HepG2 (cell line): ENCODE data around the gene DAPK1. TPM values are rescaled to one million over a fixed set of nuclear protein-coding genes. Genes with fewer than 3 reads are reported as not detected.

ENCODE experiments used
- CENPBD1 ChIP-seq: sonication (generic); formaldehyde crosslinking; IDR thresholded peaks from 2 replicates; pipeline ENCODE4 v1.8.0; 2022; ENCODE audit warnings: missing genetic modification reagents, low read depth, mild to moderate bottlenecking, borderline replicate concordance
- CHD2 ChIP-seq: IDR thresholded peaks from 2 replicates; pipeline ENCODE4 v1.6.1; 2011; ENCODE audit warnings: low read depth, low read length, improper control_type of control experiment
- EHMT2 ChIP-seq: fragments of 200-600 bp; sonication (generic); IDR thresholded peaks from 2 replicates; pipeline ENCODE4 v1.7.0; 2017; ENCODE audit warnings: antibody characterized with exemption, low read depth, low read length, borderline replicate concordance
- KDM3A ChIP-seq: IDR thresholded peaks from 2 replicates; pipeline ENCODE4 v1.6.1; 2018; ENCODE audit warnings: low read depth, missing compliant biosample characterization
- MED13 ChIP-seq: sonication (generic); formaldehyde crosslinking; IDR thresholded peaks from 2 replicates; pipeline ENCODE4 v1.5.0; 2020; ENCODE audit warnings: missing genetic modification reagents
- SMAD3 ChIP-seq: sonication (generic); formaldehyde crosslinking; IDR thresholded peaks from 2 replicates; pipeline ENCODE4 v1.4.0; 2020; ENCODE audit warnings: missing genetic modification reagents
- TMF1 ChIP-seq: sonication (generic); formaldehyde crosslinking; IDR thresholded peaks from 2 replicates; pipeline ENCODE4 v1.8.1; 2022; ENCODE audit warnings: low read depth, missing genetic modification reagents
- ZBTB43 ChIP-seq: sonication (generic); formaldehyde crosslinking; conservative IDR thresholded peaks from 2 replicates; pipeline ENCODE4 v1.4.0; 2020; ENCODE audit warnings: missing genetic modification reagents
- ZBTB46 ChIP-seq: sonication (generic); formaldehyde crosslinking; IDR thresholded peaks from 2 replicates; pipeline ENCODE4 v1.4.0; 2020; ENCODE audit warnings: mild to moderate bottlenecking, missing genetic modification reagents, borderline replicate concordance
- ZNF280D ChIP-seq: sonication (generic); formaldehyde crosslinking; IDR thresholded peaks from 2 replicates; pipeline ENCODE4 v1.5.1; 2020; ENCODE audit warnings: mild to moderate bottlenecking, missing genetic modification reagents
- ZNF547 ChIP-seq: sonication (generic); formaldehyde crosslinking; IDR thresholded peaks from 2 replicates; pipeline ENCODE4 v1.5.1; 2020; ENCODE audit warnings: mild to moderate bottlenecking, missing genetic modification reagents
- ZNF709 ChIP-seq: sonication (generic); formaldehyde crosslinking; IDR thresholded peaks from 2 replicates; pipeline ENCODE4 v1.5.0; 2020; ENCODE audit warnings: mild to moderate bottlenecking, missing genetic modification reagents
- ZNF710 ChIP-seq: sonication (generic); formaldehyde crosslinking; IDR thresholded peaks from 2 replicates; pipeline ENCODE4 v1.5.0; 2020; ENCODE audit warnings: mild to moderate bottlenecking, missing genetic modification reagents, borderline replicate concordance
- ZNF720 ChIP-seq: sonication (generic); formaldehyde crosslinking; IDR thresholded peaks from 2 replicates; pipeline ENCODE4 v1.4.0; 2020; ENCODE audit warnings: missing genetic modification reagents
- ZNF784 ChIP-seq: sonication (generic); formaldehyde crosslinking; IDR thresholded peaks from 2 replicates; pipeline ENCODE4 v1.5.1; 2020; ENCODE audit warnings: missing genetic modification reagents, mild to moderate bottlenecking, borderline replicate concordance
- polyA plus RNA-seq, 8 experiments: library from polyadenylated mRNA; depleted of rRNA in 3 of 8; stranded (reverse) in 7 of 8; unstranded in 1 of 8; fragments of >200 nt; fragmentation: Illumina TruSeq in 4 of 8; extraction: Trizol in 4 of 8; gene quantifications; 2 replicates each; pipeline versions ENCODE4 v1.2.1 to v1.2.3, GENCODE V29; 2011 to 2016; ENCODE audit warnings: low read depth in 4 of 8, missing spikeins in 1 of 8, mixed read lengths in 1 of 8; ENCODE audit not compliant: insufficient read depth in 1 of 8
- total RNA-seq, 5 experiments: library from RNA; depleted of rRNA; stranded (reverse); fragments of >200 nt; fragmentation: Illumina TruSeq; extraction: Trizol; gene quantifications; 2 replicates each; pipeline ENCODE4 v1.2.3, GENCODE V29; 2016; ENCODE audit warnings: low read depth in 1 of 5
- TF ChIP-seq, protein P1 (sequence below): sonication (generic); formaldehyde crosslinking; IDR thresholded peaks from 2 replicates; pipeline ENCODE4 v1.4.0; 2020; ENCODE audit warnings: missing genetic modification reagents

Gene DAPK1
- total and polyA plus RNA-seq, 2 of the 13 experiments (the other 11 are each of a cell fraction or from before 2014, with no cell fraction given) = 35.7 to 35.9 TPM

DNA sequence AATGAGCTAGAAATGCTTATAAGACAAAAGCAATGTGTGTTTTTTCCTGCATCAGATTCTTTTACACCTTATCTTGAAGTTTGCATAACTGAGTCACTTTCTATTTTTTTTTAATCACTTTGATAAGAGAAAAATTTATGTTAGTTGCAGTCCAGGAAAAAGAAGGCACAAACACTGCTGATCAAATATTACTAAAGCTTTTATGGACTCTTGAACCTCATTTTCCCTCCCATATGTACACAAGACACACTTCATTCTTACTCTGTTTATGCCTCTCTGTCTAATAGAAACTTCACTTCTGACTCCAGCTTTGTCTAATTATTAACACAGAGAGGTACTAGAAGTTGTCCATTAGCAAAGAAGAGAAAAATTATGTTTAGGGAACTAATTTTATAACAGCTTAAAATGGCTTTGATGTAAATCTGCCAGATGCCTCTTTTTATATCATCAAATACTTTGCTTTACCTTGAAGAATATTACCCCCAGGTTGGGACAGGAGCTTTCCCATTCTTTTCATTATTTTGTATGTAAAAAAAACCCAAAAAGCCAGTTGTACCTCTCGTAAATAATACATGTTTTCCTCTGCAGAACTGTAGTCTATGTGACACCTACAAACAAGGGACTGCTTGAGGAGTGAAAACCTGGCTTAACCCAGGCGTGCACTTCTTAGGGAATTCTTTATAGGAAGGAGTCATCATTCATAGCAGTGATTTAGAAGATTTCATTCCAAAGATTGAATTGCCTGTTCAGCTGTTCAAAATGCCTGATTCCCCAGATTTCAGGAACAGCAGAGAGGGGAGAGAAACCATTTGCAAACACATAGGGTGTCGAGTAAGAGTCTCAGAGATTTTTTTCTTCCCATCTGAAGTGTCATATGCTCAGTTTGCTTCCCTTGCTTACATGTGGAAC lies 72.6 kb downstream of the DAPK1 start (continued):
- TF ChIP-seq ZNF547 (CRISPR knock-in tag) = no peak
- TF ChIP-seq ZBTB43 (CRISPR knock-in tag) = no peak
- TF ChIP-seq, protein P1, sequence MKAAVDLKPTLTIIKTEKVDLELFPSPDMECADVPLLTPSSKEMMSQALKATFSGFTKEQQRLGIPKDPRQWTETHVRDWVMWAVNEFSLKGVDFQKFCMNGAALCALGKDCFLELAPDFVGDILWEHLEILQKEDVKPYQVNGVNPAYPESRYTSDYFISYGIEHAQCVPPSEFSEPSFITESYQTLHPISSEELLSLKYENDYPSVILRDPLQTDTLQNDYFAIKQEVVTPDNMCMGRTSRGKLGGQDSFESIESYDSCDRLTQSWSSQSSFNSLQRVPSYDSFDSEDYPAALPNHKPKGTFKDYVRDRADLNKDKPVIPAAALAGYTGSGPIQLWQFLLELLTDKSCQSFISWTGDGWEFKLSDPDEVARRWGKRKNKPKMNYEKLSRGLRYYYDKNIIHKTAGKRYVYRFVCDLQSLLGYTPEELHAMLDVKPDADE (CRISPR knock-in tag) = no peak
- no peak for TF ChIP-seq ZNF709 (CRISPR knock-in tag)
- TF ChIP-seq CHD2 = no peak
- TF ChIP-seq CENPBD1 (CRISPR knock-in tag) = no peak
- no peak for TF ChIP-seq ZNF710 (CRISPR knock-in tag)
- no peak for TF ChIP-seq ZNF784 (CRISPR knock-in tag)
- TF ChIP-seq ZNF720 (CRISPR knock-in tag) = no peak
- peak; percentile 53; the same call in 1 of the 2 replicates for TF ChIP-seq SMAD3
- no peak for TF ChIP-seq TMF1 (CRISPR knock-in tag)
- no peak for TF ChIP-seq EHMT2
- TF ChIP-seq ZBTB46 (CRISPR knock-in tag) = no peak
- TF ChIP-seq ZNF280D (CRISPR knock-in tag) = no peak
- TF ChIP-seq MED13 (CRISPR knock-in tag) = no peak
- TF ChIP-seq KDM3A (CRISPR knock-in tag) = no peak
